ENCODE measurements around the gene ISM2. TPM values are rescaled to one million over a fixed set of nuclear protein-coding genes. Genes with fewer than 3 reads are reported as not detected.

The ISM2 gene
- 1.4 and 2.7 TPM in 2 replicates for polyA plus RNA-seq
- polyA minus RNA-seq, result 1.9 and 2.4 TPM in 2 replicates

DNA sequence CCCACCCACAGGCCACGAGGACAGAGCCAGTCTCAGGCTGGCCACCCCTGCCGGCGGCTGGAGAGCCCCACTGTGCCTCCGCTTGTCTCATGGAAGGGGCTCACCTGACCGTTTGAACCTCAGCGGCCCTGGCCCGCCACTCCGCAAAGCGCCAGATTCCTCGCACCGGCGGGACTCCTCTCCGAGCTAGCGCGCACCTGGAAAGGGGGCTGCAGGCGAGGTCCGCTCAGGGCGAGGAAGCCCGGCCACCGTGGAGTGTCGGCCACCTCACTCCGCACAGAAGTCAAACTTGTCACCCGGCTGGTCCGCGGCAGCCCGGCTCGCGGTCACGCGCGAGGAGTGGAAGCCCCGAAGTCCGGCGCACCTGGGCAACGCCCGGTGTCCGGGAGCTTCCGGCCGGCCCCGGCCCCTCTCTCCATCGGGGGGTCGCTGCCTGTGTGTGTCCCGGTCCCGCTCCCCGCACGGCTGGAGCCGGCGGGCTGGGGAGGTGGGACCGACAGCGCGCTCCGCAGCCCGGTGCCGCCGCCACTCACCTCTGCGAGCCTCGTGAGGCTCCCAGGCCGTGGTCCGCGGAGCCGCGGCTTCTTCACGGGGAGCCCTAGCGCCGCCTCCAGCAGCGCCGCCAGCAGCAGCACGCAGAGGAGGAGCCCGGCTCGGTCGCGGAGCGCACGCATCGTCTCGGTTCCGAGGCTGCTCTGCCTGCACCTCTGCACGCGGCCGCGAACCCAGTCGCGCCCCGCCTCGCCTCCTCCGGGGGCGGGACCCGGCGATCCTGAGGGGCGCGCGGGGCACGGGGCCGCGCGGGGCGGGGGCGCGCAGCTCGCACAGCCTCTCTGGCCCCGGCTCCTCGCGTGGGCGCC is at the start of gene ISM2:
ISM2 (minus strand) TSS at position 697 of the 860 bp plus-strand sequence; CDS start at position 674, 23 bp downstream.
- TF ChIP-seq, protein P1, sequence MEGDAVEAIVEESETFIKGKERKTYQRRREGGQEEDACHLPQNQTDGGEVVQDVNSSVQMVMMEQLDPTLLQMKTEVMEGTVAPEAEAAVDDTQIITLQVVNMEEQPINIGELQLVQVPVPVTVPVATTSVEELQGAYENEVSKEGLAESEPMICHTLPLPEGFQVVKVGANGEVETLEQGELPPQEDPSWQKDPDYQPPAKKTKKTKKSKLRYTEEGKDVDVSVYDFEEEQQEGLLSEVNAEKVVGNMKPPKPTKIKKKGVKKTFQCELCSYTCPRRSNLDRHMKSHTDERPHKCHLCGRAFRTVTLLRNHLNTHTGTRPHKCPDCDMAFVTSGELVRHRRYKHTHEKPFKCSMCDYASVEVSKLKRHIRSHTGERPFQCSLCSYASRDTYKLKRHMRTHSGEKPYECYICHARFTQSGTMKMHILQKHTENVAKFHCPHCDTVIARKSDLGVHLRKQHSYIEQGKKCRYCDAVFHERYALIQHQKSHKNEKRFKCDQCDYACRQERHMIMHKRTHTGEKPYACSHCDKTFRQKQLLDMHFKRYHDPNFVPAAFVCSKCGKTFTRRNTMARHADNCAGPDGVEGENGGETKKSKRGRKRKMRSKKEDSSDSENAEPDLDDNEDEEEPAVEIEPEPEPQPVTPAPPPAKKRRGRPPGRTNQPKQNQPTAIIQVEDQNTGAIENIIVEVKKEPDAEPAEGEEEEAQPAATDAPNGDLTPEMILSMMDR (IDR thresholded peaks at IDR 0.05; ENCODE audit: poor library complexity, severe bottlenecking), result no peak
- TF ChIP-seq EZH2 (IDR thresholded peaks at IDR 0.05; ENCODE audit: borderline replicate concordance, insufficient read depth, low read length, poor library complexity, severe bottlenecking) (no peak), TAF1 (IDR thresholded peaks at IDR 0.05; ENCODE audit: low read depth) (no peak), EP300 (conservative IDR thresholded peaks at IDR 0.05; ENCODE audit: poor library complexity, severe bottlenecking) (no peak), MXI1 (conservative IDR thresholded peaks at IDR 0.05; ENCODE audit: poor library complexity, severe bottlenecking) (peak; percentile 79), POLR2AphosphoS5 (IDR thresholded peaks at IDR 0.05) (peak; percentile 43), RAD21 (conservative IDR thresholded peaks at IDR 0.05) (peak; percentile 21), SMC3 (conservative IDR thresholded peaks at IDR 0.05; ENCODE audit: poor library complexity) (no peak)
- TF ChIP-seq, protein P2, sequence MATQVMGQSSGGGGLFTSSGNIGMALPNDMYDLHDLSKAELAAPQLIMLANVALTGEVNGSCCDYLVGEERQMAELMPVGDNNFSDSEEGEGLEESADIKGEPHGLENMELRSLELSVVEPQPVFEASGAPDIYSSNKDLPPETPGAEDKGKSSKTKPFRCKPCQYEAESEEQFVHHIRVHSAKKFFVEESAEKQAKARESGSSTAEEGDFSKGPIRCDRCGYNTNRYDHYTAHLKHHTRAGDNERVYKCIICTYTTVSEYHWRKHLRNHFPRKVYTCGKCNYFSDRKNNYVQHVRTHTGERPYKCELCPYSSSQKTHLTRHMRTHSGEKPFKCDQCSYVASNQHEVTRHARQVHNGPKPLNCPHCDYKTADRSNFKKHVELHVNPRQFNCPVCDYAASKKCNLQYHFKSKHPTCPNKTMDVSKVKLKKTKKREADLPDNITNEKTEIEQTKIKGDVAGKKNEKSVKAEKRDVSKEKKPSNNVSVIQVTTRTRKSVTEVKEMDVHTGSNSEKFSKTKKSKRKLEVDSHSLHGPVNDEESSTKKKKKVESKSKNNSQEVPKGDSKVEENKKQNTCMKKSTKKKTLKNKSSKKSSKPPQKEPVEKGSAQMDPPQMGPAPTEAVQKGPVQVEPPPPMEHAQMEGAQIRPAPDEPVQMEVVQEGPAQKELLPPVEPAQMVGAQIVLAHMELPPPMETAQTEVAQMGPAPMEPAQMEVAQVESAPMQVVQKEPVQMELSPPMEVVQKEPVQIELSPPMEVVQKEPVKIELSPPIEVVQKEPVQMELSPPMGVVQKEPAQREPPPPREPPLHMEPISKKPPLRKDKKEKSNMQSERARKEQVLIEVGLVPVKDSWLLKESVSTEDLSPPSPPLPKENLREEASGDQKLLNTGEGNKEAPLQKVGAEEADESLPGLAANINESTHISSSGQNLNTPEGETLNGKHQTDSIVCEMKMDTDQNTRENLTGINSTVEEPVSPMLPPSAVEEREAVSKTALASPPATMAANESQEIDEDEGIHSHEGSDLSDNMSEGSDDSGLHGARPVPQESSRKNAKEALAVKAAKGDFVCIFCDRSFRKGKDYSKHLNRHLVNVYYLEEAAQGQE (IDR thresholded peaks at IDR 0.05; ENCODE audit: borderline replicate concordance), result no peak
- Histone ChIP-seq H3K9me3 (ENCODE audit: low read length) (peaks cover 5% of the 10 kb centered on the region), H3F3A (ENCODE audit: insufficient read depth, low read length, poor library complexity, severe bottlenecking) (no peaks in the 10 kb centered on the region), H3K27ac (ENCODE audit: low read length) (no peak within 1 kb of the TSS), H3K27me3 (ENCODE audit: insufficient read depth, low read depth, low read length) (peaks cover 38% of the 10 kb centered on the region), H3K36me3 (ENCODE audit: insufficient read depth, low read length) (no peaks in the 10 kb centered on the region), H3K4me3 (ENCODE audit: low read length) (peak within 1 kb of the TSS; percentile 92), H3K4me2 (ENCODE audit: low read length) (peak within 1 kb of the TSS; percentile 65), H2AFZ (ENCODE audit: low read depth, low read length) (peak within 1 kb of the TSS; percentile 56), H3K9ac (ENCODE audit: low read length) (peak within 1 kb of the TSS; percentile 62), H4K20me1 (ENCODE audit: insufficient read depth) (no peaks in the 10 kb centered on the region), H3K9me2 (ENCODE audit: insufficient read depth, low read length) (no peaks in the 10 kb centered on the region), H3K79me2 (replicated peaks; ENCODE audit: insufficient read depth, low read length) (no peaks in the 10 kb centered on the region)

DNA sequence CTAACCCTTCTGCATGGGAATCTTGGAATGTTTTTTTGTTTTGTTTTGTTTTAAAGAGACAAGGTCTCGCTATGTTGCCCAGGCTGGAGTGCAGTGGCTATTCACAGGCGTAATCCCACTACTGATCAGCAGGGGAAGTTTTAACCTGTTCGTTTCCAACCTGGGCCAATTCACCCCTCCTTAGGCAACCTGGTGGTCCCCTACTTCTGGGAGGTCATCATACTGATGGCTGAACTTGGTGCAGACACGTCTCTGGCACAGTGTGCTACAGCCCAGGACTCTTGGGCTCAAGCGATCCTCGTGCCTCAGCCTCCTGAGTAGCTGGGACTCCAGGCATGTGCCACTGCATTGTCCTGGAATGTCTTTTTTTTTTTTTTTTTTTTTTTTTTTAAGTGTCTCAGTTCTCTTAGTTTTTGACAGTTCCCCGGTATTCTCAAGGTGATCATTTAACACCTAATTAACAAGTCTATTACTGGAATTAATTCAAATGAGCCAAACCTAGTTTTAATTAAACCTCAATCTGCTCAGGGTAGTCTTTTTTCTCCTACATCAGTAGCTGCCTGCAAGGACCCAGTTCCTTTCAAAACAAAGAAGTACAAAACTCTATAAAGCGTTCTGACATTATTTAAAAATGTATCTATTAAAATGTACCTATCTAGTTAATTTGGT is 49.0 kb upstream of the ISM2 start:
- Histone ChIP-seq H3K9ac (ENCODE audit: low read length) (no peak overlapping the region), H3K36me3 (ENCODE audit: insufficient read depth, low read length) (no peaks in the 10 kb centered on the region), H3K9me3 (ENCODE audit: low read length) (no peaks in the 10 kb centered on the region), H3K9me2 (ENCODE audit: insufficient read depth, low read length) (no peaks in the 10 kb centered on the region), H3K27ac (ENCODE audit: low read length) (no peak overlapping the region), H3K27me3 (ENCODE audit: insufficient read depth, low read depth, low read length) (no peaks in the 10 kb centered on the region), H3F3A (ENCODE audit: insufficient read depth, low read length, poor library complexity, severe bottlenecking) (no peaks in the 10 kb centered on the region), H3K79me2 (replicated peaks; ENCODE audit: insufficient read depth, low read length) (no peaks in the 10 kb centered on the region), H4K20me1 (ENCODE audit: insufficient read depth) (no peaks in the 10 kb centered on the region), H3K4me2 (ENCODE audit: low read length) (no peak overlapping the region), H2AFZ (ENCODE audit: low read depth, low read length) (no peak overlapping the region), H3K4me3 (ENCODE audit: low read length) (no peak overlapping the region)
- TF ChIP-seq POLR2AphosphoS5 (IDR thresholded peaks at IDR 0.05) (no peak), SMC3 (conservative IDR thresholded peaks at IDR 0.05; ENCODE audit: poor library complexity) (no peak), EZH2 (IDR thresholded peaks at IDR 0.05; ENCODE audit: borderline replicate concordance, insufficient read depth, low read length, poor library complexity, severe bottlenecking) (no peak), MXI1 (conservative IDR thresholded peaks at IDR 0.05; ENCODE audit: poor library complexity, severe bottlenecking) (no peak), RAD21 (conservative IDR thresholded peaks at IDR 0.05) (no peak), EP300 (conservative IDR thresholded peaks at IDR 0.05; ENCODE audit: poor library complexity, severe bottlenecking) (no peak), TAF1 (IDR thresholded peaks at IDR 0.05; ENCODE audit: low read depth) (no peak)
- TF ChIP-seq, protein P1 (IDR thresholded peaks at IDR 0.05; ENCODE audit: poor library complexity, severe bottlenecking), result no peak
- TF ChIP-seq, protein P2 (IDR thresholded peaks at IDR 0.05; ENCODE audit: borderline replicate concordance), result no peak
